Activated naive CD8-positive, alpha-beta T cell treated with anti-CD3 and anti-CD28 coated beads, Interleukin-2, amount 50 U/mL, for 16 hours (primary cell): ENCODE results near the gene SH3BGR.
"Not testable (repeated sequence)": the region's sequence is repeated elsewhere in the genome, so short reads cannot be mapped to it uniquely, and the experiment has no call there.

Experiments
- DNase-seq: peaks from one replicate; pipeline ENCODE4 v3.0.0-alpha.2; 2020; ENCODE audit warnings: low read depth, low spot score

The SH3BGR gene

GRCh38 chr21:39451332-39452206, at the start of gene SH3BGR:
Gene SH3BGR (plus strand): TSS chr21:39451970. CDS start chr21:39452097, 127 bp downstream.
- no peak for DNase-seq

DNA sequence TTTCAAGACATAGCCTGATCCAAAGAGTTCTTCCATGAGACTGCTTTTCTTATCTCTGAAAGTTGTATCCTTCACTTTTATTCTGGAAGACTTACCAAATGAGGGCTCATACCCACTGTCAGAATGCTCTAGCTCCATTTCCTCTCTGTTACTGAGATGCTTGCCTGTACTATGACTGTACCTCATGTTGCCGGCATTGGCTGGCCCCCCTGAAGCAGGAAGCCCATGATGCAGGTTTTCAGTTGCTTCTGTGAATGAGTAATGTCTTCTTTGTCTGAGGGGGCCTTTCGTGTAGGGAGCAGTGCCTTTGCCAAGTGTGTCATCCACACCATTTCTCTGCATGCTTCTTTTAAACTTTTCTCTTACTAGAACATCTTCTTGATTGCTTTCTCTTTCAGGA, 45.7 kb upstream of the SH3BGR start:
- DNase-seq: no peak

DNA sequence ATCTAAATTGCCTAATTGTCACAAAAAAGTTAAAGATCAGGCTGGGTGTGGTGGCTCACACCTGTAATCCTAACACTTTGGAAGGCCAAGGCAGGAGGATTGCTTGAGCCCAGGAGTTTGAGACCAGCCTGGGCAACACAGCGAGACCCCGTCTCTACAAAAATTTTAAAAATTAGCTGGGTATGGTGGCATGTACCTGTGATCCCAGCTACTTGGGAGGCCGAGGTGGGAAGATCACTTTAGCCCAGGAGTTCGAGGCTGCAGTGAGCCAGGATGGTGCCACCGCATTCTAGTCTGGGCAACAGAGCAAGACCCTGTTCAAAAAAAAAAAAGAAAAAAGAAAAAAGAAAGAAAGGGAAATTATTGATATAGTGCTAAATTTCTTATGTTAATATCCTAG, 32.6 kb upstream of the SH3BGR start:
- DNase-seq: not testable (repeated sequence)

DNA sequence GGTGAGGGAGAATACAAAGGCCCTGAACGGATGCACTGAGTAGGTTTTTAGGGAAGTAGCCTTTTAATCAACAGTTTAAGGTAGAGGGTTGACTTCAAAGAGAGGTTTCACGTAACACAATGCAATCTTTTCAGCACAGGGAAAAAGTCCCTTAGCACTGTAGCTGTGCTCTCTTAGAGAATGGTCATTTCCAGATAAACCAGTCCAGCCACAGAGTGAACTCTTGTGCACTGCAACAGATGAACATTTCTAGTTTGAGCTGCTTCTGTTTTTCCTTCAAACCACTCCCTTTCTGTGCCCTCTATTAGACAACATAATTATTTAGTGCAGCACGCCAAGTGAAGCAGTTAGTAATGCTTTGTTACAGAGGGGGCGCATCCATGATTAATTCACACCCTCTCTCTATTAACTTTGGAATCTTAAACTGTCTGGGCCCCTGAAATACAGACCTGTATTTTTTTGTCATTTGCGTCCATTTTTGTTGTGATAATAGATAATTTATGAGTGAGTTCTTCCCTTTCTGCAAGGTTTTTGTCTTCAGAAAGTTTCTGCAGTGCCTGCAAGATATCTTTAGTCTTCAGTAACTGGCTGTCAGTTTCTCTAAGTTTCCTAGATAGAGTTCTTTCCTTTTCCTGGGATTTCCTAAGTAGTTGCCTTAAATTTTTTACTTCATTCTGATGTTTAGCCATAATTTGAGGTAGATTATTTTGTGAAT, 29.1 kb upstream of the SH3BGR start:
- DNase-seq: no peak

DNA sequence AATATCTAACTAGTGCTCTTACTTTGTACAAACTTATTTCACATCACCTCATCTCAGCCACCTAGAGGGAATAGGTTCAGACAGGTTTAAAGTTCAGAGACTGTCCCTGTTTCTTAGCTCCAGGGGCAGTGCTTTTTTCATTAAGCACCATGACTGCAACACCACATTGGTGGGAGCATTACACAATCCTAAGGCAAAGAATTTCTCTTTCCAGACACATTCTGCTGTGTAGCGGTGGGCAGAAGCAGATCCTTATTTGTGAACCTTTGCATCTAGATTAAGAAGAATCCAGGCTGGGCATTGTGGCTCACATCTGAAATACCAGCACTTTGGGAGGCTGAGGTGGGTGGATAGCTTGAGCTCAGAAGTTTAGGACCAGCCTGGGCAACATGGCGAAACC, 22.3 kb upstream of the SH3BGR start:
- no peak for DNase-seq

- DNase-seq: no peak
These were observed 21.8 kb upstream of the SH3BGR start for GRCh38 chr21:39430016-39430415.

- DNase-seq: no peak
These were observed 21.3 kb upstream of the SH3BGR start for GRCh38 chr21:39430457-39430856.

DNA sequence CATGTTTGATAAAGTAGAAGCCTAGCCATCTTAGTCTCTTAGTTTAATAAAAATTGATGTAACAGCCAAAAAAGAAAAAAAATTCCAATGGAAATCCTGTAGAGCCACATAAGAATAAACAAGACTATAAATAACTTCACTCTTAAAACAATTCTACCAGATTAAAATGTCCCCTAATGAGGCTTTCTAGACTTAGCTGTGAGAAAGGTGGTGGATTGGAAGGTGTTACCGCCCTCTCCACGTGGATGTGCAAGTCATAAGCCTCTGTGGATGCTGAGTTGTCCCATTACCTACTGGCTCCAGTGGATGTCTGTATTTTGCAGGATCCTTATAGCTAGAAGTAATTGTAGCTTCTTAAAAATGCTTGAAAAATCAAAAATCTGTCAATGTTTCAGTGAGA, 20.8 kb upstream of the SH3BGR start:
- DNase-seq: no peak

GRCh38 chr21:39434950-39435349, 16.8 kb upstream of the SH3BGR start:
- DNase-seq: no peak

DNA sequence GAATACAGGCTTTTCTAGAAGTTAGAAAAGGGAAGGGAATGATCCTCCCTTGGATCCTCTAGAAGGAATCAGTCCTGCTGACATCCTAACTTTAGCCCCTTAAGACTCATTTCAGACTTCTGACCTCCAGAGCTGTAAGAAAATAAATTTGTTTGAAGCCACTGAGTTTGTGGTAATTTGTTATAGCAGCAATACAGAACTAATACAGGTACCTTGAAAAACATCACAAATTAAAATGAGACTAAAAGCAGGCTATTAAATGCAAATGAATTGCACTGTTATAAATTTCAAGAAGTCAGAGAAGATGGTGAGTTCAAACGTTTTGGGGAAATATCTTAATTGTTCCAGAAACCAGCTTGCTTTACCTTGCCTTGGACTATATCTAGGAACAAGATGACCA, 12.5 kb upstream of the SH3BGR start:
- no peak for DNase-seq

DNA sequence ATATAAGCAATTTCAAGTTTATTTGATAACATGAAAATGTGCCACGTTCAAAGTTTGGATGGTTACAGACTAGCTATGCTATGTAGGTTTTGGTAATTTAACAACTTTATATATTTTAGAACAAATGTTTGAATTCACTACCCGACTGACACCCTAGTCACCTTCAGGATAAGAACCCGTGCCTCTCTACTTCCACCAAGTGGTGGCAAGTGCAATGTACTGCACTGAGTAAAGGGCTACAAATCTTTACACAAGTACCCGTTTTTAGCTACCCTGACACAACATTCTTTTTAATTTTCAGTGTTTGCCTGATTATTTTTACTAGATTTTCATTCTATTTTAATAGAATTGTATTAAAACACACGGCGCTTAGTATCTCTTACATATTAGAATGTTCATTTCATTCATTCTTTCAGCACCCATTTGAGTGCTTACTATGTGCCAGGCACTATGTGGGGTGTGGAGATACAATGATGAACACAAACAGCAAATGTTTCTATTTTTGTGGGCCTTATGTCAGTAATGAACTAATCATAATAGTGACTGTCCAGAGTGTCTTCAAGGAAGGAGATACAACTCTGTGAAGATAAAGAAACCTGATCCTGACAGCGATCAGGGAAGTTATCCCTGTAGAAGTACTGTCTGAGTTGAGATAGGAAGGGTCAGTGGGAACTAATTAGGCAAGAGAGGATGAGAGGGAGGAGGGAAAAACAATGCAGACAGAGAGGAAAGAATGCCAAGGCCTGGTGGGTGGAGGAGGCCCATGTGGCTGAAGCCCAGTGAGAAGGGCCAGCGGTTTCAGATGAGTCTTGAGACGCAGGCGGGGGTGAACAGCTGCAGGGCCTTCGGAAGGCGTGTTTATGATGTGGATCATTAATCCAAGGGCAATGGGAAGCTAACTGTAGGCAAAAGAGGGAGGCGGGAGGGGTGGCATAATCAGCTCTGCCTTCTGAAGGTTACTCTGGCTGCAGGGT, 10.0 kb upstream of the SH3BGR start:
- no peak for DNase-seq

DNA sequence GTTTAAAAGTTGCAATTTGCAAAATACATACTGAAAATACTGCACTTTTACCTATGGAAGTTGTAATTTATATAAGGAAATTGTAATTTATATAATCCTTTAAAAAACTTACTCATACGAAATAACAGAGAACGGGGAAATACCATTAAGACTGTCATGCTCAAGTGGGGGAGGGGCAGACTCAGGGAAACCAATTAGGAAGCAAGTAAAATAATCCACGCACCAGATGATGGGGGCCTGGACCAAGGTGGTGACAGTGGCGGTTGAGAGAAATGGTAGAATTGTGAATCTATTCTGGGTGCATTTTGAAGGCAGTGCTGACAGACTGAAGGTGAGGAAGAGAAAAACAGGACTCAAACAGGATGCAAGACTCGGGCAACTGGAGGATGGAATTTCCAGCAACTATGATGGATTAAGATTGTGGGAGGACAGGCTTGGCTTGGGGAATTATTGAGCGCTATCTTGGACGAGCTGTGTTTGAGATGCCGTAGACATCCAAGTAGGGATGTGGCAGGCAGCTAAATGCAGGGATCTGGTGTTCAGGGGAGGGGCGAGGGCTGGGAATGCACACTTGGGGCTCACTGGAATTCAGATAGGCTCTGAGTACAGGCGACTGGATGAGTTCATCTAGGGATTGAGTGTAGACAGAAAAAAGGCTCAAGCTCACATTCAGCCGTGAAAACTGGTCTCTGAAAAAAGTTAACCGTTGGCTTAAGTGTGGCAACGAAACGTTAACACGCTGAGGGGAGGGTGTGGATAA, 7.2 kb upstream of the SH3BGR start:
- no peak for DNase-seq

DNA sequence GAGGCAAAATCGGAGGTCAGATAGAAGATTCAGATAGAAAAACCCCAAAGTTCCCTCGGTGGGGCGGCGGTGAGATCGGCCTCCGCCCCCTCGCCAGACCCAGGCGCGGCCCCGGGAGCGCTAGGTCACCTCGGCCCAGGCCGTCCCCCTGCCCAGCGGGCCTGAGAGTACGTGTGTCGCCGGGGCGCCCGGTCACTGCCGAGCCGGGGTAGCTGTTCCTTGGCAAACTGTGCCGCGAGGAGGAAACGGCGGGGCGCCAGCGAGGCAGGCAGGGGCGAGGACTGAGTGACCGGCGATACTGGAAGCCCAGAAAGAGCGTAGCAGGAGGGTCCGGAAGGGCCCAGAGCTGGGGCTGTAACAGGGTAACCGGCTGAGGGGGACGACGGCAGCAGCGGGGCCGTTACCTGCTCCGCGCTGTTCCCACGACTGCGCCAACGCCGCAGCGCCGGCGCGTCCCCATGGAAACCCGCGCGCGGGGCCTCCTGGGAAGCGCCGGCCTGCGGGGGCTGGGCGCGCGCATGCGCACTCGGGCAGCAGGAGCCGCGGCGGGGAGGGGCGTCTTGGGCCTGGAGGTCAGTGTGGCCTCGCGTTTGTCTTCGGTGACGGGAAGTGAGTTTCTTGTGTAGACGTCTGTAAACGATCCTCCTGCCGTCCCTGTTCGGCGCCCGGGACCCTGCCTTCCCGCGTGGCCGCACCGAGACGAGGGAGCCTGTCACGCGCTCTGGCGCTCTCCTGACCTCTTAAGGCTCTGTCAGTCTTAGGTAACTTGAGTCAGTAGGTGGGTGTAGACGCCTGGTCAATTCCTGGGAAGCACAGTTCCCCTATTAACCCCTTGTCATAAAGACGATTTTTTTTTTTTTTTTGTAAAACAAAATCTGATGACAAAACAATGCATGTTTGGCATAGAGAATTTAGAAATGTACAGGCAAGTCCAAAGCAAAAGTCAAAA, 6.2 kb upstream of the SH3BGR start, which contains the start of gene LCA5L:
LCA5L (minus strand) TSS at position 458 of the 949 bp plus-strand sequence. CDS start 17,285 bp downstream, outside the sequence.
- DNase-seq: peak; percentile 73

DNA sequence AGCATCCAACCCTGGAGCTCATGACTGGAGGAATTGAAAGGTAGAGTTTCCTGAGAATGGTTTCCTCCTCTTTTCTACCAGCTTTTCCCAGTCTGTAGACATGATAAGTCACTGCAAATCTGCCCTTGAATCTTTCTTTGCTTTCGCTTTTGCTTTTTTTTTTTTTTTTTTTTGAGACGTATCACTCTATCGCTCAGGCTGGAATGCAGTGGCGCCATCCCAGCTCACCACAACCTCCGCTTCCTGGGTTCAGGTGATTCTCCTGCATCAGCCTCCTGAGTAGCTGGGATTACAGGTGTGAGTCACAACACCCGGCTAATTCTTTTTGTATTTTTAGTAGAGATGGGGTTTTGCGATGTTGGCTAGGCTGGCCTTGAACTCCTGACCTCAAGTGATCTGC, 4.5 kb upstream of the SH3BGR start:
- no peak for DNase-seq

DNA sequence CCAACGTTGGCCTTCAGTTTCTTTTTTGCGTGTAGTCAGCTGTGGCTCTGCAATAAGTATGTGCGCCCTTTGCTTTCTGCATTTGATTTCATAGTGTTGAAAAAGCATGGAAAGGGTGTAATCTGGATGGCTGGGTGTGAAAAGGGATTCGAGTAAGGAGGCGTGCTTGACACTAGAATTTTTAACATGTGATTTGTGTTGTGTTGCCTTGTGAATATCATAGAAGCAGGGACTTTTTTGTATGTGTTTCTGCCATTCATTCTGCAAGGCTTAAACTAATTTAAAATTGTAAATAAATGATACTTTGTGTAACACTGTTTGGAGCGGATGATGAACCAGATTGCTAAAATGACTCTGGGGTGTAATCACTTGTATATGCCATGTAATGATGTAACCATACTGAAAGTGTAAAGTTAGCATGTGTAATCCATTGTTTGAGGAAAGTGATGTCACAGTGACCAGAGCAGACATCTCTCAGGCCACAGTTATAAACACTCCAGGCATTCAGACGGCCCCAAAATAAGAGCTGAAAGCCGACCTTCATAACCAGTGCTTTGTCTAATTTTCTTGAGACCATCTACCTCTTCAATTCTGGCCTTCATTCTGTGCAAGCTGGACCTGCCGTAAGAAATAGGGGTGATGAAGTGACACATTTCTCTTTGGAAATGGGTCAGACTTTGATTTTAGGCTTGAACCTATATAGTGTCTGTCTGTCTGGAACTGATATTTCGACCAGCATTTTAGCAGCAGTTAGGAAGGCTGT, 618 bp downstream of the SH3BGR start:
- DNase-seq: no peak

GRCh38 chr21:39452970-39453342, 1.2 kb downstream of the SH3BGR start:
- no peak for DNase-seq

- DNase-seq: no peak
These were observed 1.9 kb downstream of the SH3BGR start for GRCh38 chr21:39453571-39454179.

GRCh38 chr21:39454949-39455668, 3.3 kb downstream of the SH3BGR start:
- DNase-seq: no peak
